HepG2 (cell line): ENCODE results near the gene SUN1.

ENCODE experiments used
- MYC ChIP-seq: sonication (generic); formaldehyde crosslinking; IDR thresholded peaks from 2 replicates; pipeline ENCODE4 v1.9.0; 2021; ENCODE audit warnings: missing genetic modification reagents, borderline replicate concordance
- SP1 ChIP-seq, 2 experiments: fragments of 450-650 bp in 1 of 2; sonication (generic) in 1 of 2; formaldehyde crosslinking in 1 of 2; IDR thresholded peaks; 2 replicates each; pipeline versions ENCODE4 v1.4.0 to v1.6.1; 2016 to 2020; ENCODE audit warnings: missing genetic modification reagents in 1 of 2
- ZNF335 ChIP-seq: sonication (generic); formaldehyde crosslinking; IDR thresholded peaks from 2 replicates; pipeline ENCODE4 v1.4.0; 2020; ENCODE audit warnings: missing genetic modification reagents
- TF ChIP-seq, protein P1 (sequence below): sonication (generic); formaldehyde crosslinking; IDR thresholded peaks from 2 replicates; pipeline ENCODE4 v1.5.0; 2020; ENCODE audit warnings: mild to moderate bottlenecking, missing genetic modification reagents, moderate library complexity

DNA sequence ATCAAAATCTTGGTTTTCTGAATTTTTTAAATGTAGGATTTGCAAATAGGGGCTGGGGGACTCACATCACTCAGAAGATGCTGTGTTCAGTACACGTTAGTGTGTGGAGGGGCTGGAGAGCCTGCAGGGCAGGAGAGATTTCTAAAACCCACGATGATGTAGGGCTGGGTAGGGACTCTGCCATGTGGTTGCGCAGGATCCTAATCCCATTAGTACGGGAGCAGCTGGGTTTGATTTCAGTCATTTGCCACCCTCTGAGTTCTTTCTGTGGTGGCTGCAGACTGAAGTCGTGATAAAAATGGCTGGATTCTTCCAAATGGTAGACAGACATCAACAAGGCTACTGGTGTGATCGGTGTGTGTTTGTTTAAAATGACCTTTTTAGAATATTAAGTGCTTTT, 29.9 kb downstream of the SUN1 start:
- TF ChIP-seq SP1 (IDR thresholded peaks at IDR 0.05) (no peak), SP1 (CRISPR knock-in tag; IDR thresholded peaks at IDR 0.05) (no peak), MYC (CRISPR knock-in tag) (no peak), ZNF335 (CRISPR knock-in tag) (no peak)
- TF ChIP-seq, protein P1, sequence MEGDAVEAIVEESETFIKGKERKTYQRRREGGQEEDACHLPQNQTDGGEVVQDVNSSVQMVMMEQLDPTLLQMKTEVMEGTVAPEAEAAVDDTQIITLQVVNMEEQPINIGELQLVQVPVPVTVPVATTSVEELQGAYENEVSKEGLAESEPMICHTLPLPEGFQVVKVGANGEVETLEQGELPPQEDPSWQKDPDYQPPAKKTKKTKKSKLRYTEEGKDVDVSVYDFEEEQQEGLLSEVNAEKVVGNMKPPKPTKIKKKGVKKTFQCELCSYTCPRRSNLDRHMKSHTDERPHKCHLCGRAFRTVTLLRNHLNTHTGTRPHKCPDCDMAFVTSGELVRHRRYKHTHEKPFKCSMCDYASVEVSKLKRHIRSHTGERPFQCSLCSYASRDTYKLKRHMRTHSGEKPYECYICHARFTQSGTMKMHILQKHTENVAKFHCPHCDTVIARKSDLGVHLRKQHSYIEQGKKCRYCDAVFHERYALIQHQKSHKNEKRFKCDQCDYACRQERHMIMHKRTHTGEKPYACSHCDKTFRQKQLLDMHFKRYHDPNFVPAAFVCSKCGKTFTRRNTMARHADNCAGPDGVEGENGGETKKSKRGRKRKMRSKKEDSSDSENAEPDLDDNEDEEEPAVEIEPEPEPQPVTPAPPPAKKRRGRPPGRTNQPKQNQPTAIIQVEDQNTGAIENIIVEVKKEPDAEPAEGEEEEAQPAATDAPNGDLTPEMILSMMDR (CRISPR knock-in tag), result no peak
